GM21723 (cell line): Measurements from ENCODE around the gene PCNT.
"Not testable (repeated sequence)": the region's sequence is repeated elsewhere in the genome, so short reads cannot be mapped to it uniquely, and the experiment has no call there.

Experiments used
- ATAC-seq: cut with Tn5 transposase; IDR thresholded peaks from one replicate; pipeline ENCODE4 v1.9.1; 2021; ENCODE audit warnings: mild to moderate bottlenecking, moderate library complexity; ENCODE audit not compliant: unreplicated experiment

The PCNT gene

DNA sequence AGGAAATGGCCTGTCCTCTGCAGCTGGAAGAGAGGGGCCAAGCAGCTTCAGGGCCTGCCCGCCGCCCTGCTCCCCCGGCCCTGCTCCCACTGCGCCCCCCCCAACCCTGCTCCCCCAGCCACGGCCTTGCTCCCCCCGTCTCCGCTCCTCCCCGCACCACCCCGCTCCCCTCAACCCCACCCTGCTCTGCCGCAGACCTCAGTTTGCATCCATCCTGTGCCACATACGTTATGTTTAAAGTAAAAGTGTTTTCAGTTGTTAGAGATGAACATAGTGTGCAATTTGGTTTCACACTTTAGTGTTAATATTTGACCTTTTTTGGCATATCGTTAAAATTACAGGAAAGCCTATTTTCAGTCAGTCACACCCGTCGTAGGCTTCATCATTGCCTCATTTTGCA lies 100.7 kb downstream of the PCNT start:
- no peak for ATAC-seq

DNA sequence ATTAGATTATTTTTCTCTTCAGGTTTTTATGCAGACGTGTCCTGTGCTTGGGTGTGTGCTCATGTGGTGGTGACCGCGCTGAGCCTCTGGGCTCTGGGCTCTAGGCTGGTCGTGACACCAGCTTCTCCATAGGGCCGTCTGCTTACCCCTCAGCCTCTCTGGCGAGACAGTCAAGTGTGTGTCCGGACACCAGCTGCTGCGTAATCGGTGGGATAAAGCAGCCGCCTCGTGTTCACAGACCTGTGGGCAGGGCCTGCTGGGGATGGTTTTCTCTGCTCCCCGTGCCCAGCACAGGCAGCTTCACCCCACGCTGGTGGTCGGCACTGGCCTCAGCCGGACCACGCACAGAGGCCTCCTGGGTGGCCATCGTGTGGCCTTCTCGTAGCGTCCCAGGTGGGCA lies 101.1 kb downstream of the PCNT start:
- ATAC-seq = no peak

DNA sequence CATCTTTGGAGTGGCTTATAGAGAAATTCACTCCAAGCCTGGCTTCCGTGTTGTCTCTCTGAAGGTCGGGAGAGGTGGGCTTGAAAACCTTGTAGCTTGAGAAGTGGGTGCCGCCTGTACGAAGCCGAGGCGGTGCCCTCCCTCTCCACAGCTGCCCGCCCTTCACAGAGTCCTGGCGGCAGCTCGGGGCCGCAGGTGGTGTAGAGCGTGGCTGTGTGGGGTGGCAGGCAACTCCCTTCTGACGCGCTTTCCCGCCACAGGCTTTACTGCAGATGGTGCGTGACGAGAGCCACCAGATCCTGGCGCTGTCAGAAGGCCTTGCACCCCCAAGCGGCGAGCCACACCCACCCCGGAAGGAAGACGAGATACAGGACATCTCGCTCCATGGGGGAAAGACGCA lies 101.6 kb downstream of the PCNT start:
- ATAC-seq = no peak

DNA sequence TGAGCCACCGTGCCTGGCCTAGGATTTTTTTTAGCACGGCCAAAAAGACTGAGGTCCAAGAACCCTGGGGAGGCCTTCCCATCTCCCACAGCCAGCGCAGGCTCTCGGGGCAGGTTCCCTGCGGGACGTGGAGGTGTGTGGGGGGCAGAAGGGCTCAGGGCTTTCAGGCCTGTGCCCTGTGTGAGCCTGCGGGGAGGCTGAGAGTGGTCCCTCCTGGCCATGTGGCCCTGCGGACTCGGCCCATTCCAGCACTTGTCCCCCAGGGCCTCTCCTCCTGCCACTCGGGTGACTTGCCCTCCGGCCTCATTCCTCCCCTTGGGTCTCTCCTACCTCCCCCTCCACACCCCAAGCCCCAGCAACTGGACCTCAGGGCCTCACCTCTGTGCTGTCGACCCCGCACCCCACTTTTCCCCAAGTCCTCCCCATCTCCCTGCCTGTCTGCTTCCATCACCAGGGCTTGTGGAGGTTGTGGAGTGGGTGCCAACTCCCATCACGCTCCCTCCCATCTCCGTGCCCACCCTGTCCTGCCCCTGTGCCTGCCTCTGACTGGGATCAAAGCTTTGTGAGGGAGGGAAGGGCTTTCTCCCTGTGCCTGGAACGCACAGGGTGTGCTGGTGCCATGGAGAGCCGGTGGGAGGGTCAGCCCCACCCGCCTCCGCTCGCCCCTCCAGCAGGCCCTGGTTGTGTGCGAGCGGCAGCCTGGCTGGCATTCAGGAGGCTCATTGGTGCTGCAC lies 102.5 kb downstream of the PCNT start:
- no peak for ATAC-seq

DNA sequence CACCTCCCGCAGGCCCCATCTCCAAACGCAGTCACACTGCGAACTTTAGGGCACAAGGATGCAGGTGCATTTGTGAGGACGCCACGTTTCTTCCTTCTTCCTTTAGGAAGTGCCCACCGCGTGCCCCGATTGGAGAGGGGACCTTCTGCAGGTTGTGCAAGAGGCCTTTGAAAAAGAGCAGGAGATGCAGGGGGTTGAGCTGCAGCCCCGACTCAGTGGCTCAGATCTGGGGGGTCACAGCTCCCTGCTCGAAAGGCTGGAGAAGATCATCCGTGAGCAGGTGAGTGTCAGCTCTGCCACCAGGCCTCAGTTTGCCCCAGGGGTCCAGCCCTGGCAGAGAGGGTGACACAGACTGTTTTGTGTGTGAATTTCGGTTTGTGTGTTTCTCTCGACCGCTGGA lies 103.6 kb downstream of the PCNT start:
- no peak for ATAC-seq

DNA sequence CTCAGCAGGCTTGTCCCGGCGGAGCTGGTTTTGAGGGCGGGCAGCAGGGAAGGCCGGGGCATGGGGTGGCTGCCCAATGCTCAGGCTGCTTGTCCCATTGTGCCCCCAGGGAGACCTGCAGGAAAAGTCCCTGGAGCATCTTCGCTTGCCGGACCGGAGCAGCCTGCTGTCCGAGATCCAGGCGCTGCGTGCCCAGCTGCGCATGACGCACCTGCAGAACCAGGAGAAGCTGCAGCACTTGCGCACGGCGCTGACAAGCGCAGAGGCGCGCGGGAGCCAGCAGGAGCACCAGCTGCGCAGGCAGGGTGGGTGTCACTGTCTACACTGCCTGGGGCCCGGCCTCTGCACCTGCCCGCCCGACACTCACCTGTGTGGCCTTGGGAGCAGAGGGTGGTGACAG lies 104.3 kb downstream of the PCNT start:
- ATAC-seq = no peak

DNA sequence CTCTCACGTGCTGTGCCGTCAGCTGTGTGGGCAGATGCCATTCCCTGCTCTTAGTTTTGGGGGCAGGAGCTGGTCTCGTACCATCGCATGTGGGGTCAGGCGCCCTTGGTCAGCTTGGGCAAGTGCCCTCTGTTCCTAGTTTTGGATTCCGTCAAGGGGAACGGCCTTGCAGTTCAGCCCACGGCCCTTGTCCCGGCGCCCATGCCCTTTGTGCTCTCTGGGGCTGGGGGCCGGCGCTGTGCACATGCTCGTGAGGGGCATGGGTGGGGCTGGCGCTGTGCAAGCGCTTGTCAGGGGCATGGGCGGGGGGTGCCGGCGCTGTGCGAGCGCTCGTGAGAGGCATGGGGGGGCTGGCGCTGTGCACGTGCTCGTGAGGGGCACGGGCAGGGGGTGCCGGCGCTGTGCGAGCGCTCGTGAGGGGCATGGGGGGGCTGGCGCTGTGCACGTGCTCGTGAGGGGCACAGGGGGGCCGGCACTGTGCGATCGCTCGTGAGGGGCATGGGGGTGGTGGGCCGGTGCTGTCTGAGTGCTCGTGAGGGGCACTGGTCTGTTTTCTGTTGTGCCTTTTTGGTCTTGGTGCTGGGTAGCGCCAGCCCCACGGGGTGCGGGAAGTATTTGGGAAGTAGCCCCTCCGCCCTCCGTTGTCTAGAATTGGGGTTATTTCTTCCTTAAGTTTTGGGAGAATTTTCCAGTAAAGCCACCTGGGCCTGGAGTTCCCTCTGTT lies 105.2 kb downstream of the PCNT start:
- no peak for ATAC-seq

DNA sequence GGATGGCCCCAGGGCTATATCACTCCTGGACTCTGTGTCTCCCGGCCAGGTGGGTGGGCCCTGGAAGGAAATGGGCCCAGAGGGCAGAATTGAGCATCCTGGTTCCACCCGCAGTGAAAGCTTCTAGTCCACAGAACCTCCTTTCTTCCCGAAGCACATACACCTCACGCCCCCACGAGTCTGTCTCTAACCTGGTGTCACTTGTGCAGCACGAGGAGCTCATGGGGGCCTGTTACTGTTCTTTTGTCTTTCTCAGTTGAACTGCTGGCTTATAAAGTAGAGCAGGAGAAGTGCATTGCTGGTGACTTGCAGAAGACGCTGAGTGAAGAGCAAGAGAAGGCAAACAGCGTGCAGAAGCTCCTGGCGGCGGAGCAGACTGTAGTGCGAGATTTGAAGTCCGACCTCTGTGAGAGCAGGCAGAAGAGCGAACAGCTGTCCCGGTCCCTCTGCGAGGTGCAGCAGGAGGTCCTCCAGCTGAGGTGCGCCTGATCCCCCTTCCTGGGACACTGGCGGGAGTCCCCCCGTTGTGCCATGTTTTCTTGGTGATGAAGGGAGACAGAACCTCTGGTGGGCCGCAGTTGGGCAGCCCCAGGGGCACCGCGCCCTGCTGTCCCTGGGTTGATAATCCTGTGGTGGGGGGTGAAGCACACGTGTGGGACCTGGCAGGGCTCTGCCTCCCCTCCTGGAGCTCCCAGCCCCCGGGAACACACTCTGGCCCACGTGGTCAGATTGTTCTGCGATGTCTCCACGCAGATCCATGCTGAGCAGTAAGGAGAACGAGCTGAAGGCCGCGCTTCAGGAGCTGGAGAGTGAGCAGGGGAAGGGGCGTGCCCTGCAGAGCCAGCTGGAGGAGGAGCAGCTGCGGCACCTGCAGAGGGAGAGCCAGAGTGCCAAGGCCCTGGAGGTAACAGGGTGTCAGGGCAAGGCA lies 106.1 kb downstream of the PCNT start:
- no peak for ATAC-seq

DNA sequence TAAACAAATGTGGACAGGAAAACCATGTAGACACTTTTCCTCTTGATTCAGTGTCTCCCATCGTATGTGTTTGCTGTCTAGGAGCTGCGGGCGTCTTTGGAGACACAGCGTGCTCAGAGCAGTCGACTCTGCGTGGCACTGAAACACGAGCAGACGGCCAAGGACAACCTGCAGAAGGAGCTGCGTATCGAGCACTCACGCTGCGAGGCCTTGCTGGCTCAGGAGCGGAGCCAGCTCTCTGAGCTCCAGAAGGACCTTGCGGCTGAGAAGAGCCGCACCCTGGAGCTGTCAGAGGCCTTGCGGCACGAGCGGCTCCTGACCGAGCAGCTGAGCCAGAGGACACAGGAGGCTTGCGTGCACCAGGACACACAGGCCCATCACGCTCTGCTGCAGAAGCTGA lies 107.5 kb downstream of the PCNT start:
- no peak for ATAC-seq

DNA sequence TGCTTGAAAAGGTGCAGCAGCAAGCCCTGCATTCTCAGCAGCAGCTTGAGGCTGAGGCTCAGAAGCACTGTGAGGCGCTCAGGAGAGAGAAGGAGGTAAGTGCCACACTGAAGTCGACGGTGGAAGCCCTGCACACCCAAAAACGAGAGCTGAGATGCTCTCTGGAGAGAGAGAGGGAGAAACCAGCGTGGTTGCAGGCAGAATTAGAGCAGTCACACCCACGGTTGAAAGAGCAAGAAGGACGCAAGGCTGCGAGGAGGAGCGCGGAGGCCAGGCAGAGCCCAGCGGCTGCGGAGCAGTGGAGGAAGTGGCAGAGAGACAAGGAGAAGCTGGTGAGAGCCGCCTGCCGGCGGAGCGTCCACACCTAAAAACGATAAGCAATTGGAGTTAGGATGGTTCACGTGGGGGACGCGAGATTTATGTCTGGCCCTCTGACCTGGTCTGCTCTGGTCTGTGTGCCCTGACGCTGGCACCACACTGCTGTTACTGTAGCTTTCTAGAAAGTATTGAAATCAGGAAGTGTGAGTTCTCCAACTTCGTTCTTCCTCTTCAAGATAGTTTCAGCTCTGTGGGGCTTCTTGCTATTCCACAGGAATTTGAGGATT lies 108.0 kb downstream of the PCNT start:
- ATAC-seq = no peak

DNA sequence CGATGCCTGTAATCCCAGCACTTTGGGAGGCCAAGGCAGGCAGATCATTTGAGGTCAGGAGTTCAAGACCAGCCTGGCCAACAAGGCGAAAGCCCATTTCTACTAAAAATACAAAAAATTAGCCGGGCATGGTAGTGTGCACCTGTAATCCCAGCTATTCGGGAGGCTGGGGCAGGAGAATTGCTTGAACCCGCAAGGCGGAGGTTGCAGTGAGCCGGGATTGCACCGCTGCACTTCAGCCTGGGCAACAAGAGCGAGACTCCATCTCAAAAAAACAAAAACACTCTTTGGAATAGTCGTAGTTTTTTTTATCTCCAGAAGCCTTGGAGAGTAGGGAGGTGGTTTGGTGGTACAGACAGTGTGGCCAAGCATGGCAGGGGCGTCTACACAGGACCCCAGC lies 109.2 kb downstream of the PCNT start:
- not testable (repeated sequence) for ATAC-seq

DNA sequence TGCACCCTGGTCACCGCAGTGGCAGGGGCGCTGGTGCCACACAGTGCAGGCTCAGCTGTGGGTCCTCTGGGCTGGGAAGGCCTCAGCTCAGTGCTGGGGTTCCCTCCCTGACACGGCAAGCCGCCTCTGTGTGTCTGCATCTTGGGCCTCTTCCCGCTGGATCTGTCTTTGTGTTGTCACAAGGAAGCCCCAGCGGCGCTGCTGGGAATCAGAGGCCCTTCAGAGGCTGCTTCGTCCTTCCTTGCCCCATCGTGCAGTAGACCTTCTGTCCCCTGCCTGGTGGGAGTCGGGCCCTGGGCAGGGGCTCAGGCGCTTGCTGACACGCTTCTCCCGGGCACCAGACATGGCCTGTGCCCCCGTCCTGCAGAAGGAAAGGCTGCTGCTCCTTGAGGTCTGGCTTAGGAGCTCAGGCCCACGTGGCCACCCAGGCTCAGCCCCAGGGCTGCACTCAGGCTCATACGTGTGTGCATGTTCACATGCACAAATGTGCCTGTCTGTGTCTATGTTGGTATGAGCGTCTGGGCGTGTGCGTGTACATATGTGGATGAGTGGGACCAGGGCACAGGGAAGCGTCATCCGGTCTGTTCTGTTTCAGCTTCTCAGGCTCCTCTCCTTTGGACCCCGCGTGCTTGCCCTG lies 110.5 kb downstream of the PCNT start:
- no peak for ATAC-seq

DNA sequence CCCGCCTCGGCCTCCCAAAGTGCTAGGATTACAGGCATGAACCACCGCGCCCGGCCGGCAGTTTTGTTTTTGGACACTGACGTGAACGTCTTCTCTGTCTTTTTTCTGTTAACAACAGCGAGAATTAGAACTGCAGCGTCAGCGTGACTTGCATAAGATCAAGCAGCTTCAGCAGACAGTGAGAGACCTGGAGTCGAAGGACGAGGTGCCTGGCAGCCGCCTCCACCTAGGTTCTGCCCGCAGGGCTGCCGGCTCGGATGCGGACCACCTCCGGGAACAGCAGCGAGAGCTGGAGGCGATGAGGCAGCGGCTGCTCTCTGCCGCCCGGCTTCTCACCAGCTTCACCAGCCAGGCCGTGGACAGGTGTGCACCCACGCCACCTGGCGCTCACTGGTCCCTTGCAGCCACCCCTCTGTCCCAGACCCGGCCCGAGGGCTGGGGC lies 111.9 kb downstream of the PCNT start:
- no peak for ATAC-seq

DNA sequence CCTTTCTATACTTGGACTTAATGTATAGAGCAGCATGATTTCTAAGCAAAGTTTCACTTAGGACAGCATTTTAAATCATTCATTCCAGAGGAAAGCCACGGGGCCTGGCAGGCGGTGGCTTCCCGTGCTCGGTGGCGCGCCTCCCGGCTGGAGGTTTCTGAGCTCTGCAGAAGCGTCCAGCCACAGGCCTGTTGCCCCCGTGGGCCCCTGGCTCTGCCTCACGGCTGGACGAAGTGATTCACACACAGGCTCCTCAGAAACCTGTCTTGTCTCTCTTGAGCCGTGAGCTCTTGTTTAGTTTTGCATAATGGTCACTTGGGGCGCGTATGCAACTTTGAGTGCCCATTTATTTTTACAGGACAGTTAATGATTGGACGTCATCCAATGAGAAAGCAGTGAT lies 112.7 kb downstream of the PCNT start:
- ATAC-seq = no peak

DNA sequence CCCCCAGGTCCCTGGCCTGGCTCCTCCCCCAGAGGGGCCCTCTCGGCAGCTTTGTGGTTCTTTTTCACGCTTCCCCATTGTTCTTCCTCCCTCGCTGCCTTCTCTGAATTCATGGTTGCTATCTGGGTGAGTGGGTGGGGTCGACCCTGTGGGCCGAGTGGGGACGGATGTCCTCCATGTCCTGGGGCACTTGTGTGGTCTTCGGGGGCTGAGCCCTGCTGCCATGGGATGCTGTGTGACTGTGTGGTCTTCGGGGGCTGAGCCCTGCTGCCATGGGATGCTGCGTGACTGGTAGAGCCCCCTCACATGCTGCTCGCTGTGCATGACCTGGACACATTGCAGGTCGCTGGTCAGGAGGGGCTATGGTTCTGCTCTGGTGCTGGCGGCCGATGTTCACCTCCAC lies 113.1 kb downstream of the PCNT start:
- no peak for ATAC-seq

DNA sequence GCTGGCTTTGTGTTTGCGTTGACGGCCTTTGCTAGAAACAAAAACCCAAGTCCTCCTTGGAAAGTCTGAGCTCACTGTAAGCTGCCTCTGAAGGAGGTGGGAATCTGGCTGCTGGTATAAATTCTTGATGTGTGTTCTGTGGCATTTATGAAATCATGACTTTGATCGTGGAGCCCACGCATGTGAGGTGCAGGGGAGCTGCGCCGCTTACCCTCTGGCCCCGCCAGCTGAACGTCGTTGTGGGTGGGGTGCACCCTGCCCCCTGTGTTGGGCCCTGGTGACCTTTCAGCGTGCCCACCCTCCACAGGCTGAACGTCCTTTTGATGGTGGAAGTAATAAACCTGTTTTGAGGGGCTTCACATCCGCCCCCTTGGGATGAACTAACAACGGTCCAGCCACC lies 113.6 kb downstream of the PCNT start:
- ATAC-seq = no peak

DNA sequence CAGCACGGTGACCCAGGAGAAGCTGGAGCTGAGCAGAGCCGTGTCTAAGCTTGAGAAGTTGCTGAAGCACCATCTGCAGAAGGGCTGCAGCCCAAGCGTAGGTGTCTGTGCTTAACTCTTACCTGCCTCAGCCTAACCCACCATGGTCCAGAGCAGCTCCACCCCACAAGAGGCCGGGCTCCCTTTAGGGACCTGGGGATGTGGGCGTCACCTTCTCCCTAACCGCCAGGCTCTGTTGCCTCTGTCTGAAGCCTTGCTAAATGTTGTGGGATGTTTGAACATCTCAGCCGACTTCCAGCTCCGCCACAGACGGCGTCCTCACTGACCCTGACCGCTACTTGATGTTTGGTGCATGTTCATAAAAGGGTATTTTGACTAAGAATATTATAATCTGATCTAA lies 114.3 kb downstream of the PCNT start:
- ATAC-seq = no peak

DNA sequence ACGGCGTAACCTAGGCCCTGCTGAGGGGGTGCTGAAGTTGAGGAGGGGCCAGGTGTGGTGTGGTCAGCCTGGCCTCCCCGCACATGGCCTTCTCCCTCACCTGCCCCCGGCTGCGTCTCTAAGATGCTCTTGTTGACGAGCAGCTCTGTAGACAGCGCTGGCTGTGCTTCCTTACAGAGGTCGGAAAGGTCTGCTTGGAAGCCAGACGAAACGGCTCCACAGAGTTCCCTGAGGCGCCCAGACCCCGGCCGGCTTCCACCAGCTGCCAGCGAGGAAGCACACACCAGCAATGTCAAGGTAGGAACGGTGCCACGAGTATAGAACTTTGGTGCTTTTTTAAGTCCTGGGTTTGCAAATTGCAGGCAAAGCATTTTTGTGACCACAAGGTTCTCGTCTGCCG lies 116.0 kb downstream of the PCNT start:
- ATAC-seq = no peak

DNA sequence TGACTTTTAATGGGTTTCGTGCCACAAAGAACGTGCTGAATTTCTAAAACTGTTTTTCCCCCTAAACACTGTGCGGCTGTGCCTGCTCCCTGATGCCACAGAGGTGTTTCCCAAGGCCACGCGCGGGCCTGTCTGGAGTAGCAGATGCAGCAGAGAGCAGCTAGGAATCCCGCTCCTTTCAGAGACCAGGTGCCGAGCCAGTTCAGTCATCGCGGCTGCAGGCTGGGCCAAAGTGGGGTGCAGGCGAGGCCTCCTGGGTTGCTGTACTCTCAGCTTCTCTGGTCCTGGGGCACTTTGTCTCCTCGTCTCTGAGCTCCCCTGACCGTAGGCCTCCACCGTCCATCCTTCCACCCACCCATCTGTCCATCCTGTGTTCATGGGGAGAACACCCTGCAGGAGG lies 117.4 kb downstream of the PCNT start:
- no peak for ATAC-seq

DNA sequence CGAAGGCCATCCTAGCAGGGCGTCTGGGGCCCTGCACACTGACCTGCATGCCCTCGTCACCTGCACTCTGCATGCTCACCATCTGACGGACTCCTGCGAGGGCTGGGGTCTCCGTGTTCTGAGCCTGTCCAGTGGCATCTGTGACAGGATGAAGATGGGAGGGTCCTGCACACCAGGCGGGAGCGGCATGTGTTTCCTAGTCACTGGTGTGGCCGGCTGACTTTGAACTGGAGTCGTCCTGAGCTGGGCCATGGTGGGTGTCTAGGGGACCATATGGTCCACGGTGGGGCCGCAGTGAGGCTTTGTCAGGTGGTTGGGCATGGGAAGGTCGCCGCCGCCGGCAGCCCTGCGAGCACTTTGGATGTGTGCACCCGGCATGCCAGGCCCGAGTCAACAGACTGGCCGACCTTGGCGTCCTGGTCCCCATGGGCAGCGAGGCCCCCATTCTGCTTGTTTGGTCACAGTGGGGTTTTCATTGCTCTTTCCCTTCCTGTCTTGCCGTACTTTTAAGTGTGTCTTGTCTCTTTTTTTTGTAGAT lies 118.1 kb downstream of the PCNT start:
- ATAC-seq = no peak
